Neural crest cell (in vitro differentiated cells): ENCODE measurements around the gene GPR151. TPM values are rescaled to one million over a fixed set of nuclear protein-coding genes. Genes with fewer than 3 reads are reported as not detected.
"Not testable (repeated sequence)": the region's sequence is repeated elsewhere in the genome, so short reads cannot be mapped to it uniquely, and the experiment has no call there.

Source experiments
- DNase-seq: peaks from one replicate; pipeline ENCODE4 v3.0.0; 2021; ENCODE audit warnings: low read depth, mixed read lengths, low spot score
- H3K27ac Mint-ChIP-seq: one replicate; pipeline ENCODE4 v1.8.0; 2021; ENCODE audit warnings: mild to moderate bottlenecking, mixed read lengths; ENCODE audit not compliant: unreplicated experiment
- H3K27me3 Mint-ChIP-seq: 2 replicates; pipeline ENCODE4 v1.8.0; 2021; ENCODE audit warnings: low read depth, mild to moderate bottlenecking, mixed read lengths
- H3K36me3 Mint-ChIP-seq: 2 replicates; pipeline ENCODE4 v1.8.0; 2021; ENCODE audit warnings: low read depth, mild to moderate bottlenecking, mixed read lengths
- H3K4me1 Mint-ChIP-seq: 2 replicates; pipeline ENCODE4 v1.8.0; 2021; ENCODE audit warnings: mixed read lengths
- H3K4me3 Mint-ChIP-seq: one replicate; pipeline ENCODE4 v1.8.0; 2021; ENCODE audit warnings: mild to moderate bottlenecking, mixed read lengths
- H3K9me3 Mint-ChIP-seq: 2 replicates; pipeline ENCODE4 v1.8.0; 2021; ENCODE audit warnings: mixed read lengths
- long read RNA-seq: library from polyadenylated mRNA; unstranded; transcript quantifications from one replicate; pipeline ENCODE4 v2.0.0, GENCODE V29; 2020
- total RNA-seq: library from RNA; stranded (reverse); gene quantifications from 2 replicates; pipeline ENCODE4 v1.2.1, GENCODE V29; 2021
- TF ChIP-seq, protein P1 (sequence below): fragments of 200-600 bp; sonication (generic); conservative IDR thresholded peaks from 2 replicates; pipeline ENCODE4 v1.5.0; 2021; ENCODE audit warnings: antibody characterized with exemption, mild to moderate bottlenecking

GPR151 gene
- not detected in 2 replicates for total RNA-seq
- long read RNA-seq: 0 reads

DNA sequence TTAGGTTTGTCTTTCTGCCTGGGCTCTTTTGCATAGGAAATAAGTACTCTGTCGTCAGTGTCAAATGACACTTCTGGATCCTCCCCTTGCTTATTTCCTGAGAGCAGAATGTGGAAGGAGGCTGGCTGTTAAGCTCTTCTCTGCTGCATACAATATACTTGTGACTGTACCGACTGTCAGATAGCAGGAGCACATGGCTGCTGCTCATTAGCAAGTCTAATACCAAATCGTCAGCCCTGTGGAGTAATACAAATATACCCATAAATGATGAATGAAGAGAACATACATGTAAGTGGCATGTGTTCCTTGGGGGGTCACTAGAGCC lies at the start of gene GPR151:
Gene GPR151, minus strand, starts transcription at position 40 of the 325 bp plus-strand sequence. CDS start 77 bp downstream, outside the sequence.
- H3K27ac Mint-ChIP-seq: no peak within 1 kb of the TSS
- peaks cover 4% of the 10 kb centered on the region for H3K36me3 Mint-ChIP-seq
- H3K4me3 Mint-ChIP-seq: no peak within 1 kb of the TSS
- no peaks in the 10 kb centered on the region for H3K4me1 Mint-ChIP-seq
- no peaks in the 10 kb centered on the region for H3K9me3 Mint-ChIP-seq
- H3K27me3 Mint-ChIP-seq: no peaks in the 10 kb centered on the region
- no peak for DNase-seq
- TF ChIP-seq, protein P1, sequence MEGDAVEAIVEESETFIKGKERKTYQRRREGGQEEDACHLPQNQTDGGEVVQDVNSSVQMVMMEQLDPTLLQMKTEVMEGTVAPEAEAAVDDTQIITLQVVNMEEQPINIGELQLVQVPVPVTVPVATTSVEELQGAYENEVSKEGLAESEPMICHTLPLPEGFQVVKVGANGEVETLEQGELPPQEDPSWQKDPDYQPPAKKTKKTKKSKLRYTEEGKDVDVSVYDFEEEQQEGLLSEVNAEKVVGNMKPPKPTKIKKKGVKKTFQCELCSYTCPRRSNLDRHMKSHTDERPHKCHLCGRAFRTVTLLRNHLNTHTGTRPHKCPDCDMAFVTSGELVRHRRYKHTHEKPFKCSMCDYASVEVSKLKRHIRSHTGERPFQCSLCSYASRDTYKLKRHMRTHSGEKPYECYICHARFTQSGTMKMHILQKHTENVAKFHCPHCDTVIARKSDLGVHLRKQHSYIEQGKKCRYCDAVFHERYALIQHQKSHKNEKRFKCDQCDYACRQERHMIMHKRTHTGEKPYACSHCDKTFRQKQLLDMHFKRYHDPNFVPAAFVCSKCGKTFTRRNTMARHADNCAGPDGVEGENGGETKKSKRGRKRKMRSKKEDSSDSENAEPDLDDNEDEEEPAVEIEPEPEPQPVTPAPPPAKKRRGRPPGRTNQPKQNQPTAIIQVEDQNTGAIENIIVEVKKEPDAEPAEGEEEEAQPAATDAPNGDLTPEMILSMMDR: no peak

DNA sequence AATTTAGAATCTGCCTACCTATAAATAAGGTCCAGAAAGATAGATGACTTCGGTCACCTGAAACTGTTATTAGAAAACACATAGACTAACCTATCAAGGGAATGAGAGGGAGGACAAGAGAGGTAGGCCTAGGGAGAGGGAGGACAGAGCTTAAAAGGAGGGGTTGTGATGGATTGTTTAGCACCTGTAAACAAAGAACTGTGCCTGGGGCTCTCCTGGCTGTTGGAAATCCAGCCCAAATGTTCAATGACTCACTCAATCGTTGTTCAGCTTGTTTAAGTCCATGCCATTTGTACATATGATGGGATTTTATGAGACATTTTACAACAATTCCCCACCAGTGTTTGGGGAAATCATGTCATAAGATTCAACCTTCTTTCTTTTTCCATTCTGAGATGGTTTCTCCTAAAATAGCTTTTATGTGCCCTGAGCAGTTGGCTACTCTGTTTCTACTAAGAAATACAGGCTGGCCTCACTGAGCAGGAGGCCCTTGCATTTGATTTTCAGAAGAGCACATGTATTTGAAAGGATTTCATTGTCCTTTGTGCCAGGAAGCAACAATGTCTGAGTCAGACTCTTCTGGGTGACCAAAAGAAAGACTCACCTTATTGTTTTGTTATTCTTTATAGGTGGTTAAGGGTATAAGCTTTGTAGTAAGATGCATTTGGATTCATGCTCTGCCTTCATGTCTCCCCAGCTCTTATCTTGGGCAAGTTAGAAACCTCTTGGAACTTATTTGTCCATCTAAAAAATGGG lies 48.2 kb upstream of the GPR151 start:
- no peak for DNase-seq
- H3K9me3 Mint-ChIP-seq: no peaks in the 10 kb centered on the region
- H3K4me3 Mint-ChIP-seq: no peak overlapping the region
- TF ChIP-seq, protein P1: no peak
- no peaks in the 10 kb centered on the region for H3K27me3 Mint-ChIP-seq
- no peak overlapping the region for H3K27ac Mint-ChIP-seq
- peaks cover 27% of the 10 kb centered on the region for H3K4me1 Mint-ChIP-seq
- H3K36me3 Mint-ChIP-seq: no peaks in the 10 kb centered on the region

DNA sequence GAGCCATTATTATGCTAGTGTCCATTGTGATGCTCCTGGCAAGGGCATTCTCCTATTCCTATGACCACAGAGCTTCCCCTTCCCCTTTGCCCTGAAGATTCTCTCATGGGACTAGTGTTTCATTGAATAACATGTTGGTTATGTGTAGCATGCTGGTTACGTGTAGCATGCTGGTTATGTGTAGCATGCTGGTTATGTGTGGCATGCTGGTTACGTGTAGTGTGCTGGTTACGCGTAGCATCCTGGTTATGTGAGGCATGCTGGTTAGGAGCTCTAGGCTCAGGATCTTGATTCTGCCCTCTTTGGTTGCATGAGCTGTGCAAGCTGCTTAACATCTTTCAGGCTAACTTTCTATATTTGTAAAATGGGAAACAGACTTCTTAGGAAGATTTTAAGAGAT lies 46.5 kb upstream of the GPR151 start:
- Mint-ChIP-seq H3K36me3 (no peaks in the 10 kb centered on the region), H3K4me3 (no peak overlapping the region), H3K27ac (no peak overlapping the region), H3K4me1 (peaks cover 27% of the 10 kb centered on the region), H3K9me3 (peaks cover 3% of the 10 kb centered on the region), H3K27me3 (no peaks in the 10 kb centered on the region)
- DNase-seq: no peak
- TF ChIP-seq, protein P1: no peak

DNA sequence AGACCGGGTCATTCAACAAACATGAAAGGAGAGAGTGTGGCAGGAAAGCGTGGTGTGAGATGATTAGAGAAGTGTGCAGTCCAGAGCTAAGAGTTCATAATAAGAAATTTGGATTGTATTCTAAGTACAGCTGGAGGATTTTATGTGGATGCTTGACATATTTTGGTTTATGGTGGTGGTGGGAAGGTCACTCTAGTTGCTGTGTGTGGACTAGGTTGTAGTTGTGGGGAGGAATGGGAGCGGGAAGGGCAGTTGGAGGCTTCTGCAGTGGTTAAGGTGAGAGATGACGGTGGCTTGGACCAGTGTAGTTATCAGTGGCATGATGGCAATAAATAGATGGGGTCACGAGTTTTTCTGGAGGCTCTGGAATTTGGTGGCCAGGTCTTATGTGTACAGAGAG lies 45.7 kb upstream of the GPR151 start:
- no peak for DNase-seq
- no peaks in the 10 kb centered on the region for H3K36me3 Mint-ChIP-seq
- no peak overlapping the region for H3K27ac Mint-ChIP-seq
- TF ChIP-seq, protein P1: no peak
- peaks cover 27% of the 10 kb centered on the region for H3K4me1 Mint-ChIP-seq
- no peaks in the 10 kb centered on the region for H3K27me3 Mint-ChIP-seq
- no peak overlapping the region for H3K4me3 Mint-ChIP-seq
- peaks cover 3% of the 10 kb centered on the region for H3K9me3 Mint-ChIP-seq

DNA sequence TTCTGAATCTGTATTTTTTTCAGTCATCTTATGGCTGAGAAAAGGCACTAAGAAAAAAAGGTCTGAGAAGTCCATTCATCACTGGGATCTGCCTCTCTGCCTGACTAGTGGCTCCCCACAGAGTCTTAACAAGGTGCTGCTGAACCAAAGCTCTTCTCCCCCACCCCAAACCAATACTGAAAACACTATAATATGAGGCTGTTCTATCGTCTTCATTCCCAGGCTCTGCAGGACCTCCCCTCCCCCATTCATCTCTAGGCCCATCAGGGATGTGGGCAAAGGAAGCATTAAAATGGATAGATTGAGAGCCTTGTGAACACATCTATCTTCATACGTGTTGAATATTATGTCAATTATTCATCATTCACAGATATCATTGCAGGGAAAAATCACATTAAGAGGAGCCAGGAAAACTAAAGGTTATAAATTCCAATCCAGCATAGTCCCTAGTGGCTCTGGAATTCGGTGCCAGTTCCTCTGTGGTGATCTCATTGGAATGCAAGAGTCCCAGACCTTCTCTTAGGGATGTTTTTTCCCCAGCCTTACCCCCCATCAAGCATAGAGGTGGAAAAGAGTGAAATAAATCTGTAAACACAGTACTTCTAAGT lies 44.3 kb upstream of the GPR151 start:
- TF ChIP-seq, protein P1: no peak
- no peaks in the 10 kb centered on the region for H3K36me3 Mint-ChIP-seq
- peaks cover 21% of the 10 kb centered on the region for H3K4me1 Mint-ChIP-seq
- no peak for DNase-seq
- H3K27ac Mint-ChIP-seq: no peak overlapping the region
- H3K4me3 Mint-ChIP-seq: no peak overlapping the region
- peaks cover 5% of the 10 kb centered on the region for H3K9me3 Mint-ChIP-seq
- no peaks in the 10 kb centered on the region for H3K27me3 Mint-ChIP-seq

DNA sequence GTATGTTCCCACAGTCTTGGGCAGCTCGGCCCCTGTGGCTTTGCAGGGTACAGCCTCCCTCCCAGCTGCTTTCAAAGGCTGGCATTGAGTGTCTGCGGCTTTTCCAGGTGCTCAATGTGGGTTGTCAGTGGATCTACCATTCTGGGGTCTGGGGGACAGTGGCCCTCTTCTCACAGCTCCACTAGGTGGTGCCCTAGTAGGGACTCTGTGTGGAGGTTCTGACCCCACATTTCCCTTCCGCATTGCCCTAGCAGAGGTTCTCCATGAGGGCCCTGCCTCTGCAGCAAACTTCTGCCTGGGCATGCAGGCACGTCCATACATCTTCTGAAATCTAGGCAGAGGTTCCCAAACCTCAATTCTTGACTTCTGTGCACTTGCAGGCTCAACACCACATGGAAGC lies 40.9 kb upstream of the GPR151 start:
- H3K4me3 Mint-ChIP-seq, DNase-seq, H3K27me3 Mint-ChIP-seq, H3K9me3 Mint-ChIP-seq, H3K4me1 Mint-ChIP-seq, H3K36me3 Mint-ChIP-seq, H3K27ac Mint-ChIP-seq: not testable (repeated sequence)
